Hepatocyte (in vitro differentiated cells): Measurements from ENCODE around the gene ZNF248.

Experiments
- EZH2 ChIP-seq: fragments of 200-600 bp; sonication (generic); IDR thresholded peaks from 2 replicates; pipeline ENCODE4 v1.6.1; 2016; ENCODE audit warnings: antibody characterized with exemption, mild to moderate bottlenecking, borderline replicate concordance
- EZH2phosphoT487 ChIP-seq: fragments of 200-600 bp; sonication (generic); IDR thresholded peaks from one replicate; pipeline ENCODE4 v1.6.1; 2018; ENCODE audit warnings: antibody characterized with exemption, mild to moderate bottlenecking, low read depth, moderate library complexity; ENCODE audit not compliant: unreplicated experiment, severe bottlenecking
- TF ChIP-seq, protein P1 (sequence below): fragments of 200-600 bp; sonication (generic); IDR thresholded peaks from 2 replicates; pipeline ENCODE4 v1.5.1; 2016; ENCODE audit warnings: antibody characterized with exemption, mild to moderate bottlenecking; ENCODE audit not compliant: poor library complexity

DNA sequence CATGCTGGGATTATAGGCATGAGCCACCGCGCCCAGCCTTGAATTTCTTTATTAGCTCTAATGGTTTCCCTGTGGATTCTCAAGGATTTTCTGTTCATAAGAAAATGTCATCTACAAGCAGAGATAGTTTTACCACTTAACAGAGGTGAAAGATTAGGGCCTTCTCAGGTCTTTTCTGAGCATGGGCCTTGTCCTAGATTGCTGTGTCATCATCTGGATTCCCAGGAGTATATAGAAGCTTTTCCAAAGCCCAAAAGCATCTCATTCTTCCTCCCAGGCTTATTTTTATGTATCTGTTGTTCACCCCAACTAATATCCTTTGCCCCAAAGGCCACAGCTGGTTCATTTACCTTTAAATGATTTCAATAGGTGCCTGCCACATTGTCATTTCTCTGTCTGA lies 13.7 kb upstream of the ZNF248 start:
- TF ChIP-seq, protein P1, sequence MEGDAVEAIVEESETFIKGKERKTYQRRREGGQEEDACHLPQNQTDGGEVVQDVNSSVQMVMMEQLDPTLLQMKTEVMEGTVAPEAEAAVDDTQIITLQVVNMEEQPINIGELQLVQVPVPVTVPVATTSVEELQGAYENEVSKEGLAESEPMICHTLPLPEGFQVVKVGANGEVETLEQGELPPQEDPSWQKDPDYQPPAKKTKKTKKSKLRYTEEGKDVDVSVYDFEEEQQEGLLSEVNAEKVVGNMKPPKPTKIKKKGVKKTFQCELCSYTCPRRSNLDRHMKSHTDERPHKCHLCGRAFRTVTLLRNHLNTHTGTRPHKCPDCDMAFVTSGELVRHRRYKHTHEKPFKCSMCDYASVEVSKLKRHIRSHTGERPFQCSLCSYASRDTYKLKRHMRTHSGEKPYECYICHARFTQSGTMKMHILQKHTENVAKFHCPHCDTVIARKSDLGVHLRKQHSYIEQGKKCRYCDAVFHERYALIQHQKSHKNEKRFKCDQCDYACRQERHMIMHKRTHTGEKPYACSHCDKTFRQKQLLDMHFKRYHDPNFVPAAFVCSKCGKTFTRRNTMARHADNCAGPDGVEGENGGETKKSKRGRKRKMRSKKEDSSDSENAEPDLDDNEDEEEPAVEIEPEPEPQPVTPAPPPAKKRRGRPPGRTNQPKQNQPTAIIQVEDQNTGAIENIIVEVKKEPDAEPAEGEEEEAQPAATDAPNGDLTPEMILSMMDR = no peak
- TF ChIP-seq EZH2 = no peak
- no peak for TF ChIP-seq EZH2phosphoT487
